HG02885 (cell line): ENCODE measurements around the gene AHNAK2.

ENCODE experiments used
- ATAC-seq: cut with Tn5 transposase; IDR thresholded peaks from one replicate; pipeline ENCODE4 v1.9.1; 2021; ENCODE audit warnings: mild to moderate bottlenecking; ENCODE audit not compliant: unreplicated experiment, poor library complexity

AHNAK2 gene

GRCh38 chr14:104974665-104975390 is 3.3 kb downstream of the AHNAK2 start:
- ATAC-seq, result no peak

- no peak for ATAC-seq
Measured at GRCh38 chr14:104974146-104974541, 4.0 kb downstream of the AHNAK2 start.

GRCh38 chr14:104973385-104974145 is 4.6 kb downstream of the AHNAK2 start:
- ATAC-seq, result no peak

- ATAC-seq, result no peak
Measured at GRCh38 chr14:104973135-104973384, 5.1 kb downstream of the AHNAK2 start.

- no peak for ATAC-seq
Measured at GRCh38 chr14:104972301-104973134, 5.7 kb downstream of the AHNAK2 start.

GRCh38 chr14:104971447-104972240 is 6.5 kb downstream of the AHNAK2 start:
- no peak for ATAC-seq

- ATAC-seq, result no peak
Measured at GRCh38 chr14:104970231-104971068, 7.7 kb downstream of the AHNAK2 start.

GRCh38 chr14:104969741-104970230 is 8.4 kb downstream of the AHNAK2 start:
- no peak for ATAC-seq

- ATAC-seq, result no peak
Measured at GRCh38 chr14:104968541-104969401, 9.4 kb downstream of the AHNAK2 start.

- no peak for ATAC-seq
Measured at GRCh38 chr14:104968153-104968527, 10.0 kb downstream of the AHNAK2 start.

GRCh38 chr14:104967386-104968152 is 10.6 kb downstream of the AHNAK2 start:
- no peak for ATAC-seq

GRCh38 chr14:104966981-104967385 is 11.2 kb downstream of the AHNAK2 start:
- ATAC-seq, result no peak

GRCh38 chr14:104966261-104966865 is 11.8 kb downstream of the AHNAK2 start:
- no peak for ATAC-seq

- ATAC-seq, result no peak
Measured at GRCh38 chr14:104965561-104966231, 12.5 kb downstream of the AHNAK2 start.

GRCh38 chr14:104964546-104964945 is 13.6 kb downstream of the AHNAK2 start:
- ATAC-seq, result no peak

- ATAC-seq, result no peak
Measured at GRCh38 chr14:104957146-104958113, 20.7 kb downstream of the AHNAK2 start.
